Hepatocyte (in vitro differentiated cells): ENCODE results near the gene CPED1. TPM values are rescaled to one million over a fixed set of nuclear protein-coding genes. Genes with fewer than 3 reads are reported as not detected.

ENCODE experiments used
- DNase-seq: peaks from one replicate; pipeline ENCODE4 v3.0.0-alpha.2; 2016; ENCODE audit warnings: low spot score
- H2AFZ ChIP-seq: fragments of 200-600 bp; sonication (generic); 2 replicates; pipeline ENCODE4 v1.6.0; 2016; ENCODE audit warnings: antibody characterized with exemption, mild to moderate bottlenecking
- H3K27ac ChIP-seq: fragments of 200-600 bp; sonication (generic); 2 replicates; pipeline ENCODE4 v1.5.1; 2016; ENCODE audit warnings: mild to moderate bottlenecking
- H3K27me3 ChIP-seq: fragments of 200-600 bp; sonication (generic); 2 replicates; pipeline ENCODE4 v1.6.1; 2016
- H3K36me3 ChIP-seq: fragments of 200-600 bp; sonication (generic); replicated peaks from 2 replicates; pipeline ENCODE4 v1.5.1; 2016; ENCODE audit warnings: low read depth; ENCODE audit not compliant: insufficient read depth
- H3K4me1 ChIP-seq: fragments of 200-600 bp; sonication (generic); 2 replicates; pipeline ENCODE4 v1.5.1; 2016; ENCODE audit warnings: mild to moderate bottlenecking, moderate library complexity; ENCODE audit not compliant: insufficient read depth
- H3K4me2 ChIP-seq: fragments of 200-600 bp; sonication (generic); 2 replicates; pipeline ENCODE4 v1.6.0; 2016
- H3K4me3 ChIP-seq: fragments of 200-600 bp; sonication (generic); 2 replicates; pipeline ENCODE4 v1.5.1; 2016; ENCODE audit warnings: mild to moderate bottlenecking
- H3K79me2 ChIP-seq: fragments of 200-600 bp; sonication (generic); 2 replicates; pipeline ENCODE4 v1.6.0; 2017; ENCODE audit warnings: mild to moderate bottlenecking
- H3K9me2 ChIP-seq: fragments of 200-600 bp; sonication (generic); replicated peaks from 2 replicates; pipeline ENCODE4 v1.6.0; 2017; ENCODE audit warnings: mild to moderate bottlenecking; ENCODE audit not compliant: insufficient read depth
- H3K9me3 ChIP-seq: fragments of 200-600 bp; sonication (generic); 2 replicates; pipeline ENCODE4 v1.5.1; 2016; ENCODE audit warnings: low read depth, mild to moderate bottlenecking
- H4K20me1 ChIP-seq: fragments of 200-600 bp; sonication (generic); 2 replicates; pipeline ENCODE4 v1.6.0; 2016; ENCODE audit warnings: mild to moderate bottlenecking; ENCODE audit not compliant: insufficient read depth, poor library complexity, severe bottlenecking
- EZH2 ChIP-seq: fragments of 200-600 bp; sonication (generic); IDR thresholded peaks from 2 replicates; pipeline ENCODE4 v1.6.1; 2016; ENCODE audit warnings: antibody characterized with exemption, mild to moderate bottlenecking, borderline replicate concordance
- EZH2phosphoT487 ChIP-seq: fragments of 200-600 bp; sonication (generic); IDR thresholded peaks from one replicate; pipeline ENCODE4 v1.6.1; 2018; ENCODE audit warnings: antibody characterized with exemption, mild to moderate bottlenecking, low read depth, moderate library complexity; ENCODE audit not compliant: unreplicated experiment, severe bottlenecking
- WGBS: methylation state at CpG from one replicate; pipeline ENCODE4 v1.1.6; 2016; ENCODE audit warnings: low lambda C conversion rate; ENCODE audit errors: missing lambda C conversion rate; 5-methylcytosine and 5-hydroxymethylcytosine counted together
- polyA plus RNA-seq: library from polyadenylated mRNA; unstranded; fragments of >200 nt; fragmentation: Nextera tagmentation; extraction: Ambion mirVana; gene quantifications from 2 replicates; pipeline ENCODE4 v1.2.1, GENCODE V29; 2016
- total RNA-seq: library from RNA; depleted of rRNA; stranded (reverse); fragments of >200 nt; gene quantifications from 2 replicates; pipeline ENCODE4 v1.2.3, GENCODE V29; 2014
- TF ChIP-seq, protein P1 (sequence below): fragments of 200-600 bp; sonication (generic); IDR thresholded peaks from 2 replicates; pipeline ENCODE4 v1.5.1; 2016; ENCODE audit warnings: antibody characterized with exemption, mild to moderate bottlenecking; ENCODE audit not compliant: poor library complexity

The CPED1 gene
- total and polyA plus RNA-seq, 2 experiments from 2014 or later, result 10.1 to 30.5 TPM

DNA sequence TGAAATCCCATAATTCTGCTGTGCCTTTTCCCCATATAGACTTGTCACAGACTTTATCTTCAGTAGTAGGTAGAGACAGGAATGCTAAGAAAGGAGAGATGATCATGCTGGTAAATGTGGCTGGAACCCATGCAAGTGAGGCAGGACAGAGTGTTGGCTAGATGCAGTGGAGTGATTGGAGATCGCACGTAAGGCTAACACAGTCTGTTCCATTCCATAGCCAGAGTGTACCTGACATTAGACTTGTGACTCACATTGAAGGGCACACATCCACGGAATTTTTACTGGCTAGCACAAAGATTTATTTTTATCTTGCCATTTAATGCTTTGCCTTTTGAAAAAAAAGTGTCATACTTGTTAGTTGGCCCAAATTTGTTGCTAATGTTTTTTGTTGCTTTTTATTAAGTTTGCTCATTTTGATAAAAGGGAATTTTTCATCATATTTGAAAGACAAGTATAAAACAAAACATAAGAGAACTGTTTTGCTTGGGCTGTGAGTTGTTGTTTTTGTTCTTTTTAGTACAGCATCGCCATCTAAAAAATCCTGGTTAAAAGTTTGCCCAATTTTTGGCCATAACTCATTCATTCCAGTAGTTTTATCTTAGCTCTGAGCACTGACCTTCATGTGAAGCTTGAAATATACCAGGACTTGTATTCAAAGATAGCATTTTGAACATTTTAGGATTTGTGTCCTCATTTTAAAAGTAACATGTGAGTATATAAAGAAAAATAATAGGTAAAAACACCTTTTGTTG, 81.0 kb downstream of the CPED1 start:
- Histone ChIP-seq H3K4me1 (no peaks in the 10 kb centered on the region), H3K4me3 (no peak overlapping the region), H3K36me3 (no peaks in the 10 kb centered on the region), H3K4me2 (no peak overlapping the region), H3K27me3 (no peaks in the 10 kb centered on the region), H2AFZ (no peak overlapping the region), H3K79me2 (no peaks in the 10 kb centered on the region), H4K20me1 (no peaks in the 10 kb centered on the region), H3K9me3 (no peaks in the 10 kb centered on the region), H3K27ac (no peak overlapping the region), H3K9me2 (no peaks in the 10 kb centered on the region)
- no peak for DNase-seq
- TF ChIP-seq EZH2phosphoT487, result no peak
- TF ChIP-seq EZH2, result no peak
- TF ChIP-seq, protein P1, sequence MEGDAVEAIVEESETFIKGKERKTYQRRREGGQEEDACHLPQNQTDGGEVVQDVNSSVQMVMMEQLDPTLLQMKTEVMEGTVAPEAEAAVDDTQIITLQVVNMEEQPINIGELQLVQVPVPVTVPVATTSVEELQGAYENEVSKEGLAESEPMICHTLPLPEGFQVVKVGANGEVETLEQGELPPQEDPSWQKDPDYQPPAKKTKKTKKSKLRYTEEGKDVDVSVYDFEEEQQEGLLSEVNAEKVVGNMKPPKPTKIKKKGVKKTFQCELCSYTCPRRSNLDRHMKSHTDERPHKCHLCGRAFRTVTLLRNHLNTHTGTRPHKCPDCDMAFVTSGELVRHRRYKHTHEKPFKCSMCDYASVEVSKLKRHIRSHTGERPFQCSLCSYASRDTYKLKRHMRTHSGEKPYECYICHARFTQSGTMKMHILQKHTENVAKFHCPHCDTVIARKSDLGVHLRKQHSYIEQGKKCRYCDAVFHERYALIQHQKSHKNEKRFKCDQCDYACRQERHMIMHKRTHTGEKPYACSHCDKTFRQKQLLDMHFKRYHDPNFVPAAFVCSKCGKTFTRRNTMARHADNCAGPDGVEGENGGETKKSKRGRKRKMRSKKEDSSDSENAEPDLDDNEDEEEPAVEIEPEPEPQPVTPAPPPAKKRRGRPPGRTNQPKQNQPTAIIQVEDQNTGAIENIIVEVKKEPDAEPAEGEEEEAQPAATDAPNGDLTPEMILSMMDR, result no peak
- 80% methylated on average over 4 of the region's 4 CpGs for WGBS

DNA sequence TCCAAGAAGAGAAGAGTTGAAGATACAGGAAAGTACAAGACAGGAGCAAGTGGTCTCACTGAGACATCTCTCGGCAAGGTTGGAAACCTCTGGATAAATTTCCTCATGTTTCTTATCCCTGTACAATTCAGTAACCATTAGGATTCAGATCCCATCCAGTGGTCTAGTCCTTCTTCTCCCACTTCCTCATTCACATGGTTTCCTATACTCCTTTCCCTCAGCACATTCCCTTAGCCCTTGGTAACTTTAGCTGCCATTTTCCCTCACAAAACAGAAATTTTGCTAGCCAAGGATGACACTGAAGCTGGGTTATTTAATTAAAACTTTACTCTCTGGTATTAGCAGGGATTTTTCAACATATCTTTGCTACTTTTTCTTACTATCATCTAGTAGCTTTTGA, 82.6 kb downstream of the CPED1 start:
- Histone ChIP-seq H3K9me2 (no peaks in the 10 kb centered on the region), H3K4me1 (no peaks in the 10 kb centered on the region), H3K36me3 (no peaks in the 10 kb centered on the region), H3K79me2 (no peaks in the 10 kb centered on the region), H4K20me1 (no peaks in the 10 kb centered on the region), H3K4me2 (no peak overlapping the region), H3K9me3 (no peaks in the 10 kb centered on the region), H3K4me3 (no peak overlapping the region), H2AFZ (no peak overlapping the region), H3K27ac (no peak overlapping the region), H3K27me3 (no peaks in the 10 kb centered on the region)
- 95% methylated on average over 1 of the region's 1 CpG for WGBS
- no peak for DNase-seq
- TF ChIP-seq EZH2phosphoT487, result no peak
- TF ChIP-seq EZH2, result no peak
- TF ChIP-seq, protein P1, result no peak

DNA sequence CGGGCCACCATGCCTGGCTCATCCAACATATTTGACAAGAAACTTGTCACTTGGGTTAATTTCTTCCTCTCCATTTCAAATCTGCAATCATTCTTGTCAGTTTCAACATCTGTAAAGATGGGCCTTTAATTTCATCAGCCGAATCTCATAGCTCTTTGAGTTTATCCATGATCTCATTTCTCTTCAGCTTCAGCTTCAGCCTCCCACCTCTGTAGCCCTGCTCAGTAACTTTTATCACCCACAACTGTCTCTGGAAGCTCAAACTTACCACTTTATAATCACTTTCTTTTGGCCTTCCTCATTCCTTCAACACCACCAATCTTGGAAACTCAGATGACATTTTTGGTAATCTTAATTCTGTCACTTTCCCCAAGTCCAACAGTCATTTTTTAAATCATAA, 83.2 kb downstream of the CPED1 start:
- no peaks in the 10 kb centered on the region for H3K9me3 ChIP-seq
- H3K27me3 ChIP-seq, result no peaks in the 10 kb centered on the region
- H3K4me1 ChIP-seq, result no peaks in the 10 kb centered on the region
- no peak overlapping the region for H3K27ac ChIP-seq
- TF ChIP-seq EZH2 (no peak), EZH2phosphoT487 (no peak)
- TF ChIP-seq, protein P1, result no peak
- no peaks in the 10 kb centered on the region for H3K9me2 ChIP-seq
- no peak overlapping the region for H3K4me3 ChIP-seq
- no peaks in the 10 kb centered on the region for H3K79me2 ChIP-seq
- no peak for DNase-seq
- H3K36me3 ChIP-seq, result no peaks in the 10 kb centered on the region
- WGBS, result 73% methylated on average over 2 of the region's 2 CpGs
- no peaks in the 10 kb centered on the region for H4K20me1 ChIP-seq
- H3K4me2 ChIP-seq, result no peak overlapping the region
- H2AFZ ChIP-seq, result no peak overlapping the region
